ENCODE measurements around the gene STK11.

The STK11 gene

GRCh38 chr19:1170938-1171754, 34.4 kb upstream of the STK11 start:
- Histone ChIP-seq H3K9me3 (ENCODE audit: control insufficient read depth, insufficient read depth, low read length) (no peaks in the 10 kb centered on the region), H3K9ac (ENCODE audit: low read depth, low read length) (no peak overlapping the region), H3K4me1 (ENCODE audit: control insufficient read depth, insufficient read depth, low read length) (peaks cover 8% of the 10 kb centered on the region; the same call in 1 of the 2 replicates), H3K4me3 (ENCODE audit: low read depth, low read length) (no peak overlapping the region), H3K36me3 (ENCODE audit: control insufficient read depth, insufficient read depth, low read length) (no peaks in the 10 kb centered on the region), H3K27me3 (ENCODE audit: control insufficient read depth, insufficient read depth, low read length) (no peaks in the 10 kb centered on the region), H3K27ac (ENCODE audit: low read depth, low read length) (peak overlapping the region; percentile 84)

- Histone ChIP-seq H3K9ac (ENCODE audit: low read depth, low read length) (no peak overlapping the region), H3K4me1 (ENCODE audit: control insufficient read depth, insufficient read depth, low read length) (peaks cover 8% of the 10 kb centered on the region; the same call in 1 of the 2 replicates), H3K9me3 (ENCODE audit: control insufficient read depth, insufficient read depth, low read length) (no peaks in the 10 kb centered on the region), H3K36me3 (ENCODE audit: control insufficient read depth, insufficient read depth, low read length) (no peaks in the 10 kb centered on the region), H3K27ac (ENCODE audit: low read depth, low read length) (peak overlapping the region; percentile 84), H3K4me3 (ENCODE audit: low read depth, low read length) (peak overlapping the region; percentile 28; the same call in 1 of the 2 replicates), H3K27me3 (ENCODE audit: control insufficient read depth, insufficient read depth, low read length) (no peaks in the 10 kb centered on the region)
These were observed 33.7 kb upstream of the STK11 start for GRCh38 chr19:1171755-1172352.

- Histone ChIP-seq H3K4me3 (ENCODE audit: low read depth, low read length) (peak overlapping the region; percentile 89), H3K36me3 (ENCODE audit: control insufficient read depth, insufficient read depth, low read length) (no peaks in the 10 kb centered on the region), H3K9me3 (ENCODE audit: control insufficient read depth, insufficient read depth, low read length) (no peaks in the 10 kb centered on the region), H3K9ac (ENCODE audit: low read depth, low read length) (no peak overlapping the region), H3K4me1 (ENCODE audit: control insufficient read depth, insufficient read depth, low read length) (peaks cover 8% of the 10 kb centered on the region; the same call in 1 of the 2 replicates), H3K27me3 (ENCODE audit: control insufficient read depth, insufficient read depth, low read length) (no peaks in the 10 kb centered on the region), H3K27ac (ENCODE audit: low read depth, low read length) (peak overlapping the region; percentile 84)
These were observed 33.0 kb upstream of the STK11 start for GRCh38 chr19:1172353-1173158.

GRCh38 chr19:1173159-1173844, 32.3 kb upstream of the STK11 start:
- Histone ChIP-seq H3K4me1 (ENCODE audit: control insufficient read depth, insufficient read depth, low read length) (peaks cover 8% of the 10 kb centered on the region; the same call in 1 of the 2 replicates), H3K36me3 (ENCODE audit: control insufficient read depth, insufficient read depth, low read length) (no peaks in the 10 kb centered on the region), H3K4me3 (ENCODE audit: low read depth, low read length) (peak overlapping the region; percentile 89), H3K27ac (ENCODE audit: low read depth, low read length) (peak overlapping the region; percentile 84), H3K27me3 (ENCODE audit: control insufficient read depth, insufficient read depth, low read length) (no peaks in the 10 kb centered on the region), H3K9me3 (ENCODE audit: control insufficient read depth, insufficient read depth, low read length) (no peaks in the 10 kb centered on the region), H3K9ac (ENCODE audit: low read depth, low read length) (peak overlapping the region; percentile 45; the same call in 1 of the 2 replicates)

- H3K9ac ChIP-seq (ENCODE audit: low read depth, low read length): peak within 1 kb of the TSS; percentile 45; the same call in 1 of the 2 replicates
- peak within 1 kb of the TSS; percentile 89 for H3K4me3 ChIP-seq (ENCODE audit: low read depth, low read length)
- no peaks in the 10 kb centered on the region for H3K27me3 ChIP-seq (ENCODE audit: control insufficient read depth, insufficient read depth, low read length)
- no peaks in the 10 kb centered on the region for H3K9me3 ChIP-seq (ENCODE audit: control insufficient read depth, insufficient read depth, low read length)
- no peaks in the 10 kb centered on the region for H3K36me3 ChIP-seq (ENCODE audit: control insufficient read depth, insufficient read depth, low read length)
- H3K27ac ChIP-seq (ENCODE audit: low read depth, low read length): peak within 1 kb of the TSS; percentile 84
- peaks cover 8% of the 10 kb centered on the region; the same call in 1 of the 2 replicates for H3K4me1 ChIP-seq (ENCODE audit: control insufficient read depth, insufficient read depth, low read length)
These were observed 31.5 kb upstream of the STK11 start, which contains the start of gene SBNO2 for GRCh38 chr19:1173845-1174809. Gene SBNO2, minus strand, starts transcription at chr19:1174268. Its CDS starts 19,992 bp downstream, at chr19:1154276.

GRCh38 chr19:1177322-1178114, 28.1 kb upstream of the STK11 start:
- H3K27ac ChIP-seq (ENCODE audit: low read depth, low read length): peak overlapping the region; percentile 39
- no peaks in the 10 kb centered on the region for H3K36me3 ChIP-seq (ENCODE audit: control insufficient read depth, insufficient read depth, low read length)
- H3K9me3 ChIP-seq (ENCODE audit: control insufficient read depth, insufficient read depth, low read length): no peaks in the 10 kb centered on the region
- H3K4me3 ChIP-seq (ENCODE audit: low read depth, low read length): no peak overlapping the region
- no peaks in the 10 kb centered on the region for H3K27me3 ChIP-seq (ENCODE audit: control insufficient read depth, insufficient read depth, low read length)
- peaks cover 6% of the 10 kb centered on the region; the same call in 1 of the 2 replicates for H3K4me1 ChIP-seq (ENCODE audit: control insufficient read depth, insufficient read depth, low read length)
- H3K9ac ChIP-seq (ENCODE audit: low read depth, low read length): no peak overlapping the region

GRCh38 chr19:1181606-1182005, 24.0 kb upstream of the STK11 start:
- Histone ChIP-seq H3K27ac (ENCODE audit: low read depth, low read length) (no peak overlapping the region), H3K36me3 (ENCODE audit: control insufficient read depth, insufficient read depth, low read length) (no peaks in the 10 kb centered on the region), H3K4me1 (ENCODE audit: control insufficient read depth, insufficient read depth, low read length) (peaks cover 6% of the 10 kb centered on the region; the same call in 1 of the 2 replicates), H3K27me3 (ENCODE audit: control insufficient read depth, insufficient read depth, low read length) (no peaks in the 10 kb centered on the region), H3K9ac (ENCODE audit: low read depth, low read length) (no peak overlapping the region), H3K9me3 (ENCODE audit: control insufficient read depth, insufficient read depth, low read length) (no peaks in the 10 kb centered on the region), H3K4me3 (ENCODE audit: low read depth, low read length) (no peak overlapping the region)

- H3K4me1 ChIP-seq (ENCODE audit: control insufficient read depth, insufficient read depth, low read length): peaks cover 6% of the 10 kb centered on the region; the same call in 1 of the 2 replicates
- H3K4me3 ChIP-seq (ENCODE audit: low read depth, low read length): no peak overlapping the region
- no peaks in the 10 kb centered on the region for H3K9me3 ChIP-seq (ENCODE audit: control insufficient read depth, insufficient read depth, low read length)
- H3K27ac ChIP-seq (ENCODE audit: low read depth, low read length): no peak overlapping the region
- H3K36me3 ChIP-seq (ENCODE audit: control insufficient read depth, insufficient read depth, low read length): no peaks in the 10 kb centered on the region
- H3K27me3 ChIP-seq (ENCODE audit: control insufficient read depth, insufficient read depth, low read length): no peaks in the 10 kb centered on the region
- H3K9ac ChIP-seq (ENCODE audit: low read depth, low read length): no peak overlapping the region
These were observed 23.5 kb upstream of the STK11 start for GRCh38 chr19:1182068-1182467.

GRCh38 chr19:1182727-1183126, 22.9 kb upstream of the STK11 start:
- Histone ChIP-seq H3K27ac (ENCODE audit: low read depth, low read length) (no peak overlapping the region), H3K36me3 (ENCODE audit: control insufficient read depth, insufficient read depth, low read length) (no peaks in the 10 kb centered on the region), H3K4me3 (ENCODE audit: low read depth, low read length) (no peak overlapping the region), H3K4me1 (ENCODE audit: control insufficient read depth, insufficient read depth, low read length) (peaks cover 6% of the 10 kb centered on the region; the same call in 1 of the 2 replicates), H3K27me3 (ENCODE audit: control insufficient read depth, insufficient read depth, low read length) (no peaks in the 10 kb centered on the region), H3K9ac (ENCODE audit: low read depth, low read length) (no peak overlapping the region), H3K9me3 (ENCODE audit: control insufficient read depth, insufficient read depth, low read length) (no peaks in the 10 kb centered on the region)

Data from HUES48 (cell line).